Left lobe of liver (tissue), 1 donor: ENCODE results near the gene MTRF1L. TPM values are rescaled to one million over a fixed set of nuclear protein-coding genes. Genes with fewer than 3 reads are reported as not detected.

ENCODE experiments used
- total RNA-seq: library from RNA; stranded (reverse); gene quantifications from one replicate; pipeline ENCODE4 v1.2.1, GENCODE V29; 2021
- donor health status: DM: no; HTN: yes; CAD: no.

The MTRF1L gene
- total RNA-seq, 1 donor from 2014 or later = 12.3 TPM

Other genes starting within 250 kb of the MTRF1L start
- gene FBXO5, start 19.7 kb downstream of the MTRF1L start, total RNA-seq = 1.4 TPM
- gene RGS17, start 128.6 kb upstream of the MTRF1L start, total RNA-seq = not detected